Measurements from ENCODE around the gene PPP1CB.
A peak's percentile ranks its signal among the peaks of the same experiment; 100 is the strongest.
"Not testable (repeated sequence)": the region's sequence is repeated elsewhere in the genome, so short reads cannot be mapped to it uniquely, and the experiment has no call there.

Gene PPP1CB

DNA sequence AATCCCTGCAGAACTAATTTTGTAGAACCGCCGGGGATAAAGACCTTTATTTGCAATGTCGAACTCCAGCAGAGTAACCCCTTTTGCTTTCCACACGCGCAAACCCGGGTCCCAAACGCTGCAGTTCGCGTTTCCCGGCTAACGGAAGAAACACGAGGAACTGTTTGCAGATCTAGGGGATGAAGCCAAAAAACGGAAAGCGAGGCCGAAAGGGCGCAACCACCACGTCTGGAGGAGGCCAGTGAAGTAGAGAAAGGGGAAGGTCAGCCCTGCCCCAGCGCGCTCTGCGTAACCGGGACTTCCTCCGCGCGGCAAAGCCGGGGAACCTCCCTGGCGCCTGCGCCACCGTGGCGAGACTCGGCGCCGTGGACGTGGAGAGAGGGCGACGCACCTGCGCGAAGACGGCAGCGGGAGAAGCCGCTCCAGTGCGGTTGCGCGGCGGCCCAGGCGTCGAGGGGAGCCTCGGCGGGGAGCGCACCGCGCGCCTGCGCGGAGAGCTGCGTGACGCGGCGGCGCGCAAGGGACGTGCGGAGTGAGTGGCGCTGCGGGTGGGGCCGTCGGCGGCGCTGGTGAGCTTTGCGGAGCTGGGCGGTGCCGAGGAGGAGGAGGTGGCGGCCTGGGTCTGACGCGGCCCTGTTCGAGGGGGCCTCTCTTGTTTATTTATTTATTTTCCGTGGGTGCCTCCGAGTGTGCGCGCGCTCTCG, at the start of gene PPP1CB:
Gene PPP1CB (plus strand): TSS at position 579 of the 704 bp plus-strand sequence. CDS start 295 bp downstream, outside the sequence.
- DNase-seq (ENCODE audit: low read depth in 2 of 2) = peak; percentile 89 to 90

- no peak for DNase-seq (ENCODE audit: low read depth in 2 of 2)
Measured at GRCh38 chr2:28702415-28702861, 49.2 kb upstream of the PPP1CB start.

GRCh38 chr2:28702878-28703277, 48.8 kb upstream of the PPP1CB start:
- DNase-seq (ENCODE audit: low read depth in 2 of 2) = no peak

- no peak for DNase-seq (ENCODE audit: low read depth in 2 of 2)
Measured at GRCh38 chr2:28704621-28705020, 47.0 kb upstream of the PPP1CB start.

GRCh38 chr2:28705751-28706440, 45.7 kb upstream of the PPP1CB start:
- DNase-seq (ENCODE audit: low read depth in 2 of 2) = no peak

GRCh38 chr2:28707592-28707991, 44.0 kb upstream of the PPP1CB start:
- no peak for DNase-seq (ENCODE audit: low read depth in 2 of 2)

- DNase-seq (ENCODE audit: low read depth in 2 of 2) = no peak
Measured at GRCh38 chr2:28709101-28709500, 42.5 kb upstream of the PPP1CB start.

DNA sequence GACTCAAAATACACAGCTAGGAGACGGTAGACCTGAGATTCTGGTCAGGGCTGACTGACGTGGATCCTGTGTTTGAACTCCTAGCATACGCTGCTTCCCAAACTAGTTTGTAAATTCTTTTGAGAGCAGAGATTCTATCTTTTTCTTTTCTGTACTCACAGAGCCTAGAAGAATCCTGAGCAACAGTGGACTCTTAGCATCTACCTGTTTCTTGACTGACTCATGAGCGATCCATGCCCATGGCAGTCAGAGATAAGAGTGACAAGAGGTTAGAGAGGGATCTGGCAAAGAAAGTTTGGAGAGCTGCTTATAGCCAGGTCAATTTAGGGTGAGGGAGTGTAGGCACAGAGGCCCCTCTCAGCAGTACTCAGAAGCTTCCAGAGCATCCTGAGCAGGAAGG, 41.1 kb upstream of the PPP1CB start:
- no peak for DNase-seq (ENCODE audit: low read depth in 2 of 2)

DNA sequence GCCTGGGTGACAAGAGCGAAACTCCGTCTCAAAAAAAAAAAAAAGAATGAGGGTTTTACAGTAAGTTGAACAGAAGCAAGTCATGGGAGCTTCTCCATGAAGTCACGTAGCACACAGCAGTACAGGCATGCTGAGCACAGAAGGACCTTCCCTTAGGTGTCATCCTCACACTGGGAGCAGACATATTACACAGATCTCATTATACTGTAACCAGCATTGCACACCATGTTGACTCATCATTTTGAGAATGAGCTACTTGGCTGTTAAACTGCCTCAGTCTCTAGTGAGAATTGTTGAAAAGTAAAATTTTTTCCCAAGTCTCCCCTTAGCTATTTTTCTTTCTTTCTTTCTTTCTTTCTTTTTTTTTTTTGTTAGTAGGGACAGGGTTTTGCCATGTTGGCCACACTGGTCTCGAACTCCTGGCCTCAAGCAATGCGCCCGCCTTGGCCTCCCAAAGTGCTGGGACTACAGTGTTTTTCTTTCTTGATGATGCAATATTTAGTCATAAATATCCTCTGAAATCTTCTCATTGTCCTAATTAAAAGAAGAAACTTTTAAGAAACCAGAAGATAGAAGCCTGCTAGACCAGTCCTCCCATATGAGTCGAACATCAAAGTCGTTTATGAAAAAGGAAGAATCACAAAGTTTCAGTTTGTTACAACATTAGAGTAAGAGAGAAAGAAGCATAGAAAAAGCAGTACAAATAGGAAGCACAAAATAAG, 37.9 kb upstream of the PPP1CB start:
- no peak for DNase-seq (ENCODE audit: low read depth in 2 of 2)

GRCh38 chr2:28716265-28716865, 35.3 kb upstream of the PPP1CB start:
- peak; percentile 70 to 72 for DNase-seq (ENCODE audit: low read depth in 2 of 2)

DNA sequence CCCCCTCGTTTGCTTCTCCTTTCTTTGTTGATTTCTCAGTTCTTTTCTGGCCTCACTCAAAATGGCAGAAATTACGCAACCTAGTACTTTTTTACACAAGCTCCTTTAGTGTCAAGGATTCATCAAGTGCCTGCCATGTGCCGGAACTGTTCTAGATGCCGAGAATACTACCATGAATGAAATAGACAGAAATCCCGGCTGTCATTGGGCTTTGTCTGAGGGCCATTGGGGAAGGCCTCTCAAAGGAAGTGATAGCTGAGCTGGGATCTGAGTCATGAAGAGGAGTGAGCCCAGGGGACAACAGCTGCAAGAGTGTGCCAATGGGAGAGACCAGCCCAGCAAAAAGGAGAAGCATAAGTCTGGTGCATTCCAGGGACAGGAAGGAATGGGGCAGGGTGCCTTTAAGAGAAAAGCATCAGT, 34.3 kb upstream of the PPP1CB start:
- peak; percentile 43 to 51 for DNase-seq (ENCODE audit: low read depth in 2 of 2)

DNA sequence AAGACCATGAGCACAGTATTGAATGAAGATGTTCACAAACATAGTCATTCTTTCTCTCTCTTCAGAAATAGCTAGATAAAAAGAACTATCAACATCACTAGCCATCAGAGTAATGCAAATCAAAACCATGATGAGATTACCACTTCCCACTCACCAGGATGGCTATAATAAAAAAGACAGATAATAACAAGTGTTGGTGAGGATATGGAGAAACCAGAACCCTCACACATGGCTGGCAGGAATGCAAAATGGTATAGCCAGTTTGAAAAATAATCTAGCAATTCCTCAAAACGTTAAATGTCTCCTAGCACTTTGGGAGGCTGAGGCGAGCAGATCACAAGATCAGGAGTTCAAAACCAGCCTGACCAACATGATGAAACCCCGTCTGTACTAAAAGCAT, 31.3 kb upstream of the PPP1CB start:
- DNase-seq (ENCODE audit: low read depth in 2 of 2) = no peak

DNA sequence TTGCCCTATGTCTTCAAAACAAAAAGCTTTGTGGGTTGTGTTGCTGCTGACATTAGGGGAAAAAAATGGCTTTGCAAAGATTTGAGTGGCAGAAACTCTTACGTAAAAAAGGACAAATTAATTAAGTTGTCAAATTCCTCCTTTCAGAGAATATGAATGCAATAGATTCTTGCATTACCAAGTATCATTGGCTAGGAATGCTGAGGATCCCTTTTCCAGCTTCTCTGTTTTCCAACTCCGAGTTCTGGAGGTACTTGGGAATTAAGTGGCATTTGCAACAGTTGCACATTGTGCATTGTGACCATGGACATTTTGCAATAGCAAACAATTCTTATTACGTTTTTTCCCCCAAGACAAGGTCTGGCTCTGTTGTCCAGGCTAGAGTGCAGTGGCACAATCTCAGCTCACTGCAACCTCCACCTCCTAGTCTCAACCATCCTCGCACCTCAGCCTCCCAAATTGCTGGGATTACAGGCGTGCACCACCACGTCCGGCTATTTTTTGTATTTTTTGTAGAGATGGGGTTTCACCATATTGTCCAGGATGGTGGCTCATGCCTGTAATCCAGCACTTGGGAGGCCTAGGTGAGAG, 29.9 kb upstream of the PPP1CB start:
- DNase-seq (ENCODE audit: low read depth in 2 of 2) = no peak

DNA sequence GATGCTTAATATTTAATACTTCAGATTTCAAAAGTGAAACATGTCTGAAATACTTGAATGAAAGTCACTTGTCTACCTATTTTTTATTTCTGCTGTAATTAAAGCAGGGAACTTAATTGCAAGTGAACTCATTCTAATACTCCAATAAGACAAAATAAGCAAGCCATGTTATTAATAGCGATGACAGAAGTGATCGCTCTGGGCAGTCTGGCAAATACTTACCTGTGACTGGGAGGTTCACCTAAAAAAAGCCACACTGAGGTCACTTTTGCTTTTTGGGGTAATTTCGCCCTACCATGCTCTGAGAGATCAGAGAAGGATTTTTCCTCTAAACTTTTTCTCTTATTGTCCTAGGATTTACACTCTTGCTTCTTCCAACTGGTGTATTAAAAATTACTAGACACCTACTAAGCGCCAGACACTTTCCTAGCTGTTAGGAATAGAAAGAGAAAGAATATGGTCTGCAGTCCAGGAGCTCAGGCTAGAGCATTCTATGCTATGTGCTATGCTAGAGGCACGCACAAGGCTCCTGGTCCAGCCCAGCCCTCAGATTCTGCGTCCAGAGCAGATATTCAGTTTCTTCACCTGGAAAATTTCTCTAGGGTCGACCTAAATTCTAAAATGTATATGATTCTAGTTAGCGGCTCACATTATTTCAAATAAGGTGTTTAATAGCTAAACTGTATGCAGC, 26.5 kb upstream of the PPP1CB start:
- no peak for DNase-seq (ENCODE audit: low read depth in 2 of 2)

DNA sequence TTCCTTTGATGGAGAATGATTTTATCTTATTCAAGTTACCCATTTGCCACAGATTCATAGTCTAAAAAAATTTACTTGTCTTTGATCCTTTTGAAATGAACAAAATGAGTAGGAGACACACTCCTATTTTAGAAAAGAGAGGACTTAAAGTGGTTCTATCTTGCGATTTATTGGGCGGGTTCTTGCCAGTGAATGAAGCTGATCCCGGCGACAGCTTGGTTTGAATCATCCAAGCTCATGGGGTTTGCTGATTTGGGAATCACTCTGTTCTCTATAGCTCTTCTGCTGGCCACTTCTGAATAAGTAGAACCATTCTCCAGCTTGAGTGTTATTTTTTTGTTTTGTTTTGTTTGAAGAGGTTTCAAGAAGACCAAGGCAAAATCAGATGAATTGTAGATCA, 25.5 kb upstream of the PPP1CB start:
- no peak for DNase-seq (ENCODE audit: low read depth in 2 of 2)

DNA sequence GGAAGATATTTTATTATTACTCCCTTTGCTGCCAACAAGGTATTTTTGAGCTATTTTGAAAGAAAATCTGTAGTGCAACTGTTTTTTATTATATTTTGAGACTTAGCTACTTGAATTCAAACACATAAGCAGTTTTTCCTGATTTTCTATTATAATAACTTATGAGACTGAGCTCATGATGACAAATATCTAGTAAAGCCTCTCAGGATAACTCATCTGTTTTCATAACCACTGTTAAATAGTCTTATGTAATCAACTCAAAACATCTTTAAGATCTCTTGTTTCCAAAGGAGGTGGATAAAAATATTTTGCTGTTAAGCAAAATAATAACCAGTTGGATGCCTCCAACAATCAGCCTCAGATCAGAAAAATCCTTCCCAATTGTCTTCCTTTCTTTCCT, 21.9 kb upstream of the PPP1CB start:
- no peak for DNase-seq (ENCODE audit: low read depth in 2 of 2)

DNA sequence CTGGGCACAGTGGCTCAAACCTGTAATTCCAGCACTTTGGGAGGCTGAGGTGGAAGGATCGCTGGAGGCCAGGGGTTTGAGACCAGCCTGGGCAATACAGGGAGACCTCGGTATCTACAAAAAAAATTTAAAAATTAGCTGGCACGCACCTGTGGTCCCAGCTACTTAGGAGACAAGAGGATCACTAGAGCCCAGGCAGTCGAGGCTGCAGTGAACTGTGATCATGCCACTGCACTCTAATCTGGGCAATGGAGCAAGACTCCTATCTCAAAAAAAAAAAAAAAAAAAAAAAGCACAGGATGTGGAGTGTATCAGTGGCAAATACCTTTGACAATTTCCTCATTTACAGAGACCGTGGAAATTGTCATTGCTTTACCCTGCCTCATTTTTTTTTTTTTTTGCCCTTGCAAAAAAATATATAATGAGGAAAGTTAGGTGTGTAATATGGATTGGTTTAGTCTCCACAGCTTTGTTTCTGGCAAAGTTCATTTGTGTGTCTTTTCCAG, 20.9 kb upstream of the PPP1CB start:
- no peak for DNase-seq (ENCODE audit: low read depth in 2 of 2)

DNA sequence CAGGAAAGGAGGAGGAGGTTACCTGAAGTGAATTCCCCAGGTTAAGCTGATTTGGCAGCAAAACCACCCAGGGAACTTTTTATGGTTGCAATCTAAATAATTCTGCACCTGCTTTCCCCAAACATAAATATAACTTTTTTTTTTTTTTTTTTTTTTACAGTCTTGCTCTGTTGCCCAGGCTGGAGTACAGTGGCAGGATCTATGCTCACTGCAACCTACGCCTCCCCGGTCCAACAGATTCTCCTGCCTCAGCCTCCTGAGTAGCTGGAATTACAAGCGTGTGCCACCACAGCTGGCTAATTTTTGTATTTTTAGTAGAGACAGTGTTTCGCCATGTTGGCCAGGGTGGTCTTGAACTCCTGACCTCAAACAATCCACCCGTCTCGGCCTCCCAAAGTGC, 16.1 kb upstream of the PPP1CB start:
- DNase-seq (ENCODE audit: low read depth in 2 of 2) = no peak

DNA sequence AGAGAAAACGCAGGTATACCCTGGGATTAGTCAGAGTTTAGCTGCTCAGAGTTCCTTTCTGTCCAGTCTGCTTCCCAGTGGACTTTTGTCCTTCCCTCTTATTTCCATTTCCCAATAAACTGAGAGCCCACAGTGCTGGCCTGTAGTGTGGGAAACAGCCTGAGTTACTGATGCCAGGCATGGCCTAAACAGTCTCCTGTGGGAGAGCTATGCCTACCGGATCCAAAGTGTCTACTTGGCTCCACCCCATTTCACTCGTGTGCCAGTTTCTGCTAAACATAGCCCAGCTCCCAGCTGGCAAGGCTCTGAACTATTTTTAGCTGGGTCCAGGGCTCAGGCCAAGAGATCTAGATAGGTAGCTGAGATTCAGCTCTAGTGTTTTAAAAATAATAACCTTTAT, 15.6 kb upstream of the PPP1CB start:
- DNase-seq (ENCODE audit: low read depth in 2 of 2) = no peak

GRCh38 chr2:28737655-28738054, 14.0 kb upstream of the PPP1CB start:
- no peak for DNase-seq (ENCODE audit: low read depth in 2 of 2)

- not testable (repeated sequence) for DNase-seq (ENCODE audit: low read depth in 2 of 2)
Measured at GRCh38 chr2:28742619-28743018, 9.0 kb upstream of the PPP1CB start.

All from fibroblast of skin of left quadriceps (primary cell).